DND-41 (cell line): ENCODE data around the gene FLNC.

Experiments used
- EZH2 ChIP-seq: IDR thresholded peaks from 3 replicates; pipeline ENCODE4 v1.6.1; 2012; ENCODE audit warnings: borderline replicate concordance, low read depth, mild to moderate bottlenecking, moderate library complexity, low read length, inconsistent platforms; ENCODE audit not compliant: severe bottlenecking
- TF ChIP-seq, protein P1 (sequence below): IDR thresholded peaks from 2 replicates; pipeline ENCODE4 v1.5.1; 2012; ENCODE audit warnings: borderline replicate concordance, low read length, moderate library complexity, mild to moderate bottlenecking; ENCODE audit not compliant: poor library complexity, severe bottlenecking; ENCODE audit errors: extremely low read depth

DNA sequence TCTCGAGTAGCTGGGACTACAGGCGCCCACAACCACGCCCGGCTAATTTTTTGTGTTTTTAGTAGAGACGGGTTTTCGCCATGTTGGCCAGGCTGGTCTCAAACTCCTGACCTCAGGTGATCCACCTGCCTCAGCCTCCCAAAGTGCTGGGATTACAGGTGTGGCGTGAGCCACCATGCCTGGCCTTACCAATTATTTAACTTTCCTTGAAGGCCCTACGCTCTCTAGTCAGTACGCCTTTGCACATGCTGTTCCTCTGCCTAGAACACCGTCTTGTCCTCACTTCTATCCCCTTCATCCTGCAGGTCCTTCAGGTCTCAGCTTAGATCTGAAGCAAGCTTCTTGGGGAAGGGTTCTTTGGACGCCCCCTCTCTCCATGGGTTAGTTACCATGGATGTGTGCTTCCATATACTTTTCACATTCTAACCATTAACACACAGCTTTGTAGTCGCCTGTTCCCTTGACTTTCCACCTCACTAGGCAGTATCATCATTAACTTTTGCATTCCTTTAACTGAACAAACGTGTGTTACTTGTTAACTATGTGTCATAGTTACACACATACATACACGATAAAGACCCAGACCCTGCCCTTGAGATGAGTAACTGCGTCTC lies 31.9 kb downstream of the FLNC start:
- TF ChIP-seq EZH2: no peak
- TF ChIP-seq, protein P1, sequence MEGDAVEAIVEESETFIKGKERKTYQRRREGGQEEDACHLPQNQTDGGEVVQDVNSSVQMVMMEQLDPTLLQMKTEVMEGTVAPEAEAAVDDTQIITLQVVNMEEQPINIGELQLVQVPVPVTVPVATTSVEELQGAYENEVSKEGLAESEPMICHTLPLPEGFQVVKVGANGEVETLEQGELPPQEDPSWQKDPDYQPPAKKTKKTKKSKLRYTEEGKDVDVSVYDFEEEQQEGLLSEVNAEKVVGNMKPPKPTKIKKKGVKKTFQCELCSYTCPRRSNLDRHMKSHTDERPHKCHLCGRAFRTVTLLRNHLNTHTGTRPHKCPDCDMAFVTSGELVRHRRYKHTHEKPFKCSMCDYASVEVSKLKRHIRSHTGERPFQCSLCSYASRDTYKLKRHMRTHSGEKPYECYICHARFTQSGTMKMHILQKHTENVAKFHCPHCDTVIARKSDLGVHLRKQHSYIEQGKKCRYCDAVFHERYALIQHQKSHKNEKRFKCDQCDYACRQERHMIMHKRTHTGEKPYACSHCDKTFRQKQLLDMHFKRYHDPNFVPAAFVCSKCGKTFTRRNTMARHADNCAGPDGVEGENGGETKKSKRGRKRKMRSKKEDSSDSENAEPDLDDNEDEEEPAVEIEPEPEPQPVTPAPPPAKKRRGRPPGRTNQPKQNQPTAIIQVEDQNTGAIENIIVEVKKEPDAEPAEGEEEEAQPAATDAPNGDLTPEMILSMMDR: no peak
